Activated CD4-positive, alpha-beta memory T cell treated with anti-CD3 and anti-CD28 coated beads for 36 hours (primary cell): Measurements from ENCODE around the gene GALNT2. TPM values are rescaled to one million over a fixed set of nuclear protein-coding genes. Genes with fewer than 3 reads are reported as not detected.

Experiments used
- CTCF ChIA-PET: fragments of 350-600 bp; sonication (Branson Sonifier 250); formaldehyde crosslinking; loops from one replicate; lab custom pipeline; 2021; ENCODE audit warnings: antibody characterized with exemption, inconsistent platforms; lab: Charles Lee
- POLR2A ChIA-PET: fragments of 350-600 bp; sonication (Branson Sonifier 250); formaldehyde crosslinking; loops from one replicate; lab custom pipeline; 2021; ENCODE audit warnings: antibody characterized with exemption; lab: Charles Lee
- DNase-seq: peaks from one replicate; pipeline ENCODE4 v3.0.0-alpha.2; 2020
- H3K27ac Mint-ChIP-seq: one replicate; pipeline ENCODE4 v1.8.0; 2021; ENCODE audit warnings: mixed read lengths
- H3K27me3 Mint-ChIP-seq: one replicate; pipeline ENCODE4 v1.8.0; 2021; ENCODE audit warnings: mixed read lengths
- H3K36me3 Mint-ChIP-seq: one replicate; pipeline ENCODE4 v1.8.0; 2021; ENCODE audit warnings: mixed read lengths
- H3K4me1 Mint-ChIP-seq: one replicate; pipeline ENCODE4 v1.8.0; 2021; ENCODE audit warnings: low read depth, mixed read lengths
- H3K4me3 Mint-ChIP-seq: one replicate; pipeline ENCODE4 v1.8.0; 2021; ENCODE audit warnings: mild to moderate bottlenecking, mixed read lengths
- H3K9me3 Mint-ChIP-seq: one replicate; pipeline ENCODE4 v1.8.0; 2021; ENCODE audit warnings: mixed read lengths
- intact Hi-C: fragments of 100-400 bp; cut with micrococcal nuclease; formaldehyde crosslinking; loops from one replicate; pipeline ENCODE4 v1.15.1; 2023
- total RNA-seq, 2 experiments: library from RNA; stranded (reverse); gene quantifications; one replicate each; pipeline ENCODE4 v1.2.3, GENCODE V29; 2021

The GALNT2 gene
- total RNA-seq, 2 experiments from 2014 or later, result 49.5 to 51.0 TPM

- Mint-ChIP-seq H3K4me1 (peaks cover 46% of the 10 kb centered on the region), H3K4me3 (peak overlapping the region; percentile 86), H3K27me3 (no peaks in the 10 kb centered on the region), H3K27ac (peak overlapping the region; percentile 81), H3K36me3 (no peaks in the 10 kb centered on the region), H3K9me3 (no peaks in the 10 kb centered on the region)
- POLR2A ChIA-PET, result no interaction called here
- peak; percentile 46 for DNase-seq
- CTCF ChIA-PET, result interaction anchor here (1.2 to 1.7 kb wide), 2 partner anchors 9 to 12 kb away, joined by 4 to 5 read pairs; no protein-coding TSS in a partner anchor
- intact Hi-C loops, result loop anchor here (1.0 to 5.0 kb wide), 7 partner anchors 9 to 909 kb away; partner anchors contain the start of genes ARV1 and TTC13
Measured at GRCh38 chr1:230067871-230068620, 1.0 kb downstream of the GALNT2 start.

DNA sequence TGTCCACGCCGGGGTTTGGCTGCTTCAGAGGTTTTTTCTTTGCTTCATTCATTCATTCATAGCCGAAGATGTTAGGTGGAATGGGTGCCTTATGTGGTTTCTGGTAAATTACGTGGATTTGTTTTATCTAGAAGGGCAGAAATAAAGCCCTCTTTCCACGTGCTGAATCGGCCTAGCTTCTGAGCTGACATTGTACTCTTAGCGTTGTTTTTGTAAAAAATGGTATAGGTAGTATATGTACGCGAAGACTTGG is 1.5 kb downstream of the GALNT2 start:
- H3K9me3 Mint-ChIP-seq, result no peaks in the 10 kb centered on the region
- CTCF ChIA-PET, result interaction anchor here (1.2 to 1.7 kb wide), 2 partner anchors 9 to 12 kb away, joined by 4 to 5 read pairs; no protein-coding TSS in a partner anchor
- H3K36me3 Mint-ChIP-seq, result no peaks in the 10 kb centered on the region
- no peaks in the 10 kb centered on the region for H3K27me3 Mint-ChIP-seq
- POLR2A ChIA-PET, result no interaction called here
- H3K27ac Mint-ChIP-seq, result peak overlapping the region; percentile 81
- peak overlapping the region; percentile 86 for H3K4me3 Mint-ChIP-seq
- peaks cover 51% of the 10 kb centered on the region for H3K4me1 Mint-ChIP-seq
- intact Hi-C loops, result loop anchor here (1.0 to 5.0 kb wide), 3 partner anchors 9 to 909 kb away; partner anchors contain the start of genes ARV1 and TTC13
- no peak for DNase-seq

- H3K36me3 Mint-ChIP-seq, result no peaks in the 10 kb centered on the region
- ChIA-PET CTCF (interaction anchor here (1.2 to 3.1 kb wide), 4 partner anchors 8 to 41 kb away, joined by 3 to 14 read pairs (median 4); no protein-coding TSS in a partner anchor), POLR2A (no interaction called here)
- peak overlapping the region; percentile 86 for H3K4me3 Mint-ChIP-seq
- H3K4me1 Mint-ChIP-seq, result peaks cover 52% of the 10 kb centered on the region
- peak overlapping the region; percentile 81 for H3K27ac Mint-ChIP-seq
- no peaks in the 10 kb centered on the region for H3K27me3 Mint-ChIP-seq
- no peak for DNase-seq
- intact Hi-C loops, result loop anchor here (1.0 to 5.0 kb wide), 3 partner anchors 8 to 908 kb away; partner anchors contain the start of genes ARV1 and TTC13
- no peaks in the 10 kb centered on the region for H3K9me3 Mint-ChIP-seq
Measured at GRCh38 chr1:230068952-230069684, 2.1 kb downstream of the GALNT2 start.

DNA sequence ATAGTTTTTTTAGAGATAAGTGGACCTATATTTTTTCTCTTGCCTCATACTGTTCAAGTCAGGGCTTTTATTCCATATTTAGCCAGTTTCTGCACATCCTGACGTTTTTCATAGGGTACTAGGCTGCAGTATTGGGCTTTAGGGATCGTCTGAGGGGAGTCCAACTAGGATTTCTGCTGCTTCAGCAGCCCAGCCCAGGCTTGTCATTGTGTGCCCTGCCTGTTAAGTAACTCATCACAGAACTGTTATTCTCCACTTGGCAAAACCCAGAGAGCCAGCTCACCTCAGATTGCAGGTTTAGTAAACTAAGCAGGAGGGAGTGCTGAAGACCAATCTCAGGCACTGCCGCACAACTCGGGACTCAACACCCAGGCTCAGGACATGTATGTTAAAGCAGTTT is 2.8 kb downstream of the GALNT2 start:
- no peaks in the 10 kb centered on the region for H3K27me3 Mint-ChIP-seq
- ChIA-PET POLR2A (interaction anchor here (1.0 kb wide), 1 partner anchor 14 kb away, joined by 4 read pairs; no protein-coding TSS in a partner anchor), CTCF (interaction anchor here (1.5 to 3.1 kb wide), 3 partner anchors 11 to 40 kb away, joined by 3 to 14 read pairs (median 5); no protein-coding TSS in a partner anchor)
- no peaks in the 10 kb centered on the region for H3K9me3 Mint-ChIP-seq
- no peak overlapping the region for H3K4me3 Mint-ChIP-seq
- peaks cover 52% of the 10 kb centered on the region for H3K4me1 Mint-ChIP-seq
- DNase-seq, result no peak
- no peak overlapping the region for H3K27ac Mint-ChIP-seq
- H3K36me3 Mint-ChIP-seq, result no peaks in the 10 kb centered on the region
- intact Hi-C loops, result loop anchor here (5.0 to 10.0 kb wide), 2 partner anchors 405 to 908 kb away; partner anchors contain the start of genes ARV1 and TTC13

GRCh38 chr1:230070321-230071208 is 3.5 kb downstream of the GALNT2 start:
- intact Hi-C loops, result loop anchor here (10.0 kb wide), 1 partner anchor 406 kb away; no protein-coding TSS in a partner anchor
- ChIA-PET POLR2A (interaction anchor here (1.0 kb wide), 1 partner anchor 14 kb away, joined by 4 read pairs; no protein-coding TSS in a partner anchor), CTCF (interaction anchor here (1.5 to 3.1 kb wide), 2 partner anchors 39 kb away, joined by 3 to 14 read pairs; no protein-coding TSS in a partner anchor)
- DNase-seq, result no peak
- Mint-ChIP-seq H3K4me3 (no peak overlapping the region), H3K36me3 (no peaks in the 10 kb centered on the region), H3K27me3 (no peaks in the 10 kb centered on the region), H3K9me3 (no peaks in the 10 kb centered on the region), H3K4me1 (peaks cover 55% of the 10 kb centered on the region), H3K27ac (no peak overlapping the region)

- Mint-ChIP-seq H3K36me3 (peaks cover 2% of the 10 kb centered on the region), H3K4me1 (peaks cover 55% of the 10 kb centered on the region), H3K4me3 (no peak overlapping the region), H3K27me3 (no peaks in the 10 kb centered on the region), H3K9me3 (no peaks in the 10 kb centered on the region), H3K27ac (no peak overlapping the region)
- CTCF ChIA-PET, result interaction anchor here (3.1 kb wide), 1 partner anchor 39 kb away, joined by 14 read pairs; no protein-coding TSS in a partner anchor
- intact Hi-C loops, result loop anchor here (10.0 kb wide), 1 partner anchor 407 kb away; no protein-coding TSS in a partner anchor
- no peak for DNase-seq
- POLR2A ChIA-PET, result no interaction called here
Measured at GRCh38 chr1:230071316-230071715, 4.3 kb downstream of the GALNT2 start.

- H3K4me1 Mint-ChIP-seq, result peaks cover 63% of the 10 kb centered on the region
- ChIA-PET CTCF (interaction anchor here (3.1 kb wide), 1 partner anchor 38 kb away, joined by 14 read pairs; no protein-coding TSS in a partner anchor), POLR2A (no interaction called here)
- H3K36me3 Mint-ChIP-seq, result peaks cover 8% of the 10 kb centered on the region
- H3K9me3 Mint-ChIP-seq, result no peaks in the 10 kb centered on the region
- intact Hi-C loops, result loop anchor here (10.0 kb wide), 1 partner anchor 407 kb away; no protein-coding TSS in a partner anchor
- DNase-seq, result no peak
- no peak overlapping the region for H3K27ac Mint-ChIP-seq
- H3K27me3 Mint-ChIP-seq, result no peaks in the 10 kb centered on the region
- no peak overlapping the region for H3K4me3 Mint-ChIP-seq
Measured at GRCh38 chr1:230072296-230072695, 5.3 kb downstream of the GALNT2 start.

- Mint-ChIP-seq H3K9me3 (no peaks in the 10 kb centered on the region), H3K4me3 (no peak overlapping the region), H3K27ac (no peak overlapping the region), H3K4me1 (peaks cover 67% of the 10 kb centered on the region), H3K27me3 (no peaks in the 10 kb centered on the region), H3K36me3 (peaks cover 10% of the 10 kb centered on the region)
- DNase-seq, result no peak
- intact Hi-C loops, result loop anchor here (10.0 kb wide), 1 partner anchor 408 kb away; no protein-coding TSS in a partner anchor
- POLR2A ChIA-PET, result no interaction called here
- CTCF ChIA-PET, result no interaction called here
Measured at GRCh38 chr1:230072866-230073265, 5.8 kb downstream of the GALNT2 start.

- Mint-ChIP-seq H3K4me1 (peaks cover 66% of the 10 kb centered on the region), H3K27me3 (no peaks in the 10 kb centered on the region), H3K36me3 (peaks cover 10% of the 10 kb centered on the region), H3K27ac (no peak overlapping the region), H3K9me3 (no peaks in the 10 kb centered on the region), H3K4me3 (no peak overlapping the region)
- intact Hi-C loops, result loop anchor here (10.0 kb wide), 1 partner anchor 409 kb away; no protein-coding TSS in a partner anchor
- CTCF ChIA-PET, result no interaction called here
- POLR2A ChIA-PET, result no interaction called here
- DNase-seq, result no peak
Measured at GRCh38 chr1:230073371-230074035, 6.5 kb downstream of the GALNT2 start.

DNA sequence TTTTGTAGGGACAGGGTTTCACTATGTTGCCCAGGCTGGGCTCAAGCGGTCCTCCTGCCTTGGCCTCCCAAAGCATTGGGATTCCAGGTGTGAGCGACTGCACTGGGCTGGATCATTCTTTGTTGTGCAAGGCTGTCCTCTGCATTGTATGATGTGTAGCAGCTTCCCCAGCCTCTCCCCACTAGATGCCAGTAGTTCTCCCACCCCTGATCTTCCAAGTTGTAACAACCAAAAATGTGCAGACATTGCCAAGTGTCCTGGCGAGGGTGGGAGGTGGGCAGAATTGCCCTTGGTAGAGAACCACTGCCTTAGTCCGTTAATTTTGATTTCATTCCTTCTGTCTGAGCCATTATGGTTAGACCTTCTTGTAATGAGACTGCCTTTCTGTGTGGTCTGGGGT is 7.2 kb downstream of the GALNT2 start:
- ChIA-PET CTCF (no interaction called here), POLR2A (no interaction called here)
- intact Hi-C loops, result loop anchor here (10.0 kb wide), 1 partner anchor 409 kb away; no protein-coding TSS in a partner anchor
- Mint-ChIP-seq H3K36me3 (peaks cover 10% of the 10 kb centered on the region), H3K27ac (no peak overlapping the region), H3K9me3 (no peaks in the 10 kb centered on the region), H3K4me1 (peaks cover 61% of the 10 kb centered on the region), H3K4me3 (no peak overlapping the region), H3K27me3 (no peaks in the 10 kb centered on the region)
- DNase-seq, result no peak
